ENCODE data around the gene PRRC2C.

DNA sequence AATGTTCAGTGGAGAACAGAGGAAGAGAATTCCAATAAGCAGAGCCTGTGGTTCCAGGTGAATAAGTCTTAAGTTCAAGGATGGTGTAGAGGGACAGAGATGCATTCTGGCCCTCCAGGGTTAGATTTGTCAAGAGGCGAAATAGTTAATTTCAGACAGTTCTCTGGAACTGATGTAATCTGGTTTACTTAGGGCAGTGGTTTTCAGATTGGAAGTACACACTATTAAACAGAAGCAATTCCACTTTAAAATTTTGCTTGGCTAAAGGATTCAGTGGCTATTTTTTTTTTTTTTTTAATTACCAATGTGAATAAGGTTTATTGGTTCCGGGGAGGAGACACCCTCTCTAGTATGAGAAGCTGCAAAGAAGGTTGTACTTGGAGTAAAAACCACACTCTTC is 111.4 kb downstream of the PRRC2C start:
- TF ChIP-seq EZH2phosphoT487 (IDR thresholded peaks at IDR 0.05; ENCODE audit: insufficient read depth, low read depth) (no peak), EZH2 (IDR thresholded peaks at IDR 0.05; ENCODE audit: insufficient read depth, poor library complexity, severe bottlenecking) (no peak)

Measured in GM23248 (cell line).